Astrocyte of the spinal cord (primary cell): ENCODE results near the gene MCC.

Experiments used
- DNase-seq: peaks from one replicate; pipeline ENCODE4 v3.0.0; 2011; ENCODE audit warnings: low read depth, low spot score
- H3K4me3 ChIP-seq: 2 replicates; pipeline ENCODE4 v1.5.1; 2011; ENCODE audit warnings: low read depth, mild to moderate bottlenecking, low read length, moderate library complexity
- CTCF ChIP-seq: IDR thresholded peaks from 2 replicates; pipeline ENCODE4 v1.5.1; 2012; ENCODE audit warnings: low read depth, mild to moderate bottlenecking, low read length, inconsistent platforms
- in situ Hi-C: cut with HindIII; loops from 2 replicates; pipeline ENCODE4 v1.10.0; 2017; ENCODE audit warnings: low sequenced_read_pairs

MCC gene

GRCh38 chr5:113038714-113039113 is 449.5 kb downstream of the MCC start:
- DNase-seq = peak; percentile 67
- in situ Hi-C loops = no loop called here
- H3K4me3 ChIP-seq = no peak overlapping the region
- TF ChIP-seq CTCF = peak; percentile 31

DNA sequence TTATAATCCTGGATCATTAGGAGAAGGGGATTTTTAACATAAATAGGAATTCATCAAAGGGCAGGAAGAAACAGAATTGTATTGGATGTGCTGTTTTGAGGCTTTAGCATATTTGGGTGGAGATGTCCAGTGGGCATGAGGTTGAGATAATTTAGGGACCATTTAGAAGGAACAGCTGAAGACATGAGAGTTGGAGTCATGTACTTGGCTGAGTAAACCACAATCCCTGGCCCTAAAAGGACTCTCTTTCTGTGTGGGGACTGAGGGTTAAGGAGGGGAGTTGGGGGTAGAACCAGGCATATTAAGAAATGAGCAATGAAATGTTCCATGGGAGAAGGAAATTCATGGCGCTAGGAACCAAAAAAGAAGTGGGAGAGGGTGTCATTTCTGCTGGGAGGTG is 450.1 kb downstream of the MCC start:
- TF ChIP-seq CTCF = no peak
- no peak overlapping the region for H3K4me3 ChIP-seq
- DNase-seq = no peak
- in situ Hi-C loops = no loop called here

- DNase-seq = no peak
- TF ChIP-seq CTCF = no peak
- no peak overlapping the region for H3K4me3 ChIP-seq
- in situ Hi-C loops = no loop called here
Measured at GRCh38 chr5:113036826-113037225, 451.4 kb downstream of the MCC start.

- DNase-seq = no peak
- in situ Hi-C loops = no loop called here
- no peak for TF ChIP-seq CTCF
- no peak overlapping the region for H3K4me3 ChIP-seq
Measured at GRCh38 chr5:113036321-113036720, 451.9 kb downstream of the MCC start.

- DNase-seq = no peak
- in situ Hi-C loops = no loop called here
Measured at GRCh38 chr5:113035096-113035495, 453.2 kb downstream of the MCC start.

DNA sequence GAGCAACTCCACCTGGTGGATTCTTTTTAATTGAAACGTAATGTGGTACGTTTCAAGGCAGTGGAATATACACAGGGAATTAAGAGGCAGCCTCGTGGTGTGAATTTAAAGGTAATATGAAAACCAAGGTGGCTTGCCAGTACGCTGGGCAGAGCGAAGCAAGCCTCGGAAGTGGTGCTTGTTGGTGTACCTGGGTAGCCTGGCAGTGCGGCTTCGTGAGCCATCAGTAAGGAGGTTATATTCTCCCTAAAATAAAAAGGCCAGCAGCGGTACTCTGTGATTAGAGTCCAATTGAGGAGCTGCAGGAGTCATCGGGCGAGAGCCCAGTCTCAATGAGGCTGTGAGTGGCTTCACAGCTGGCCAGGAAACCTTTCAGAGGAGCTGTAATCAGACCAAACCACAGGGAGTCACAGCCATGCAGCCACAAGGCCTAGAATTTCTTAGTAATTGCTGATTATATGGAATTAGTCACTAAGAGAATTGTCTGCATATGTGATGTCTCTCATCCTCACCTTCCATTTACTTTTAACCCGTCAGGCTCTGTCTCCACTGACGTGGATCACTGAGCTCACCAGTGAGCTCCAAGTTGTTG is 454.0 kb downstream of the MCC start:
- in situ Hi-C loops = no loop called here
- no peak for TF ChIP-seq CTCF
- no peak overlapping the region for H3K4me3 ChIP-seq
- DNase-seq = peak; percentile 93

More at GRCh38 chr5:113035096-113035495, 453.2 kb downstream of the MCC start:
- TF ChIP-seq CTCF = no peak
- no peak overlapping the region for H3K4me3 ChIP-seq

GRCh38 chr5:113031557-113031956 is 456.7 kb downstream of the MCC start:
- in situ Hi-C loops = no loop called here
- no peak for TF ChIP-seq CTCF
- DNase-seq = no peak
- H3K4me3 ChIP-seq = no peak overlapping the region
